HG03045 (cell line): ENCODE data around the gene FAM72A.
"Not testable (repeated sequence)": the region's sequence is repeated elsewhere in the genome, so short reads cannot be mapped to it uniquely, and the experiment has no call there.

ENCODE experiments used
- ATAC-seq: cut with Tn5 transposase; IDR thresholded peaks from one replicate; pipeline ENCODE4 v1.9.1; 2021; ENCODE audit warnings: mild to moderate bottlenecking, moderate library complexity; ENCODE audit not compliant: unreplicated experiment

FAM72A gene

DNA sequence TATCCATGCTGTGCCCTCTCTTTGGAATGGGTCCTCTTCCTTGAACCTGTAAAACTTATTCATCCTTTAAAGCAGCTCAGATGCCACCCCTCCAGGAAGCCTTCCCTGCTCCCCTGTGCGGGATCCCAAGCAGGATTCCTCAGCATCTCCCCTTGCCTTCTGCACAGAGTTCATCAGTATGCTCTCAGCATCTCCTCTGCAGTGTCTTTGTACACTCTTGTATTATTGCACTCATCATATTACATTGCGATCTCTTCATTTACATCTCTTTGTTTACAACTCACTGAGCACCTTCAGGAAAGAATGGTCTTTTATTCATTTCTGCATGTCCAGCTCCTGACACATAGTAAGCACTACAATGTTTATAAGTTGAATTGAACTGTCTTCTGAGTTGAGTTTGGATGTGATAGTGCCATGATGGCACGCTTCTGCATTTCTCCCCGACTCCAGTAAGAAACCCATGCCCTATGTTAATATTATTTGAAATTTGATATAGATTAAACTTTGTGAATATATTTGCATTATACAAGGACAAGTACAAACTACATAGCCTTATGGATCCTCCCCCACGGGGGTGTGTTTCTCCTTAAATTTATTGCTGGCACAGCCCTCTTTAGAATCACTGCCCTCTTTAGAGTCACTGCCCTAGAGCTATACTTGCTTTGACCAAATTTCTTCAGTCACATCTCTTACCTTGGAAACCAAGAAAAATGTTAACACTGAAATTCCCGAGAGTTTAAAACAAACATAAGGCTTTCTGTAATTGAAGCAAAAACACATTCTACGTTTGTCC lies 13.2 kb upstream of the FAM72A start:
- ATAC-seq: not testable (repeated sequence)

DNA sequence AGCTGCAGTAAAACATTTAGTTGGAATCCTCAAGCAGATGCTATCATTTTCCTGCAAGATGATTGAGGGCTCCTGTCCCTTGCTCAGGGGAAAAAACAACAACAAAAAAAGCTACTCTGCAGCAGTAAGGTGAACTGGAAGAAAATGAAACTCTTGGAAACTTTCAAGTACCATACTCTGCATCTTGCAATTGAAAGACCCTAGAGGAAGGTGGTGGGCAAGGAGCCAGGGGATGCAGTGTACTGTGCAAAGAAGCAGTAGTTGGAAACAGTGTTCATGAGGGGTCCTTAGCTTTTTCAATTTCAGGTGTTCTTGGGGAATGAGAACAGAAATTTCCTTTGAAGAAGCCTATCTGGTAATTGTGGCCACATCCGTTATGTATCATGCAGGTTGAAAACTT lies 8.2 kb upstream of the FAM72A start:
- ATAC-seq: not testable (repeated sequence)

DNA sequence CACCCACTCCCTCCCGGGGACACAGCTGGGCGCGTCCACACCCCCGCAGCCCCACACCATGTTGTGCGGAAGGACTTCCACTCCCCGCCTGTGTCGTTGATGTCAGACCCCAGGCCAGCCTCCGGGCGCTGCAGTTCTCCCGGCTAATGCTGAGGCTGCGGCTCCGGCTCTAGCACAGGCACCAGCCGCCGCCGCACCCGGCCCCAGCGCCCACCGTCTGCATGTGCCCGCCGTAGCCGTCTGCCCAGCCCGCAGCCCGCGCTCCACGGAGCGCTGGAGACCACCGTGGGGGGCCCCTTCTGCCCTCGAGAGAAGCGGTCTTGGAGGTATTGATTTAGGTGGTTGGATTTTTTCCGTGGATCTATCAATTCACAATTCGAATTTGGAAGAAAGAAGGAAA lies 2.9 kb upstream of the FAM72A start:
- ATAC-seq: not testable (repeated sequence)

DNA sequence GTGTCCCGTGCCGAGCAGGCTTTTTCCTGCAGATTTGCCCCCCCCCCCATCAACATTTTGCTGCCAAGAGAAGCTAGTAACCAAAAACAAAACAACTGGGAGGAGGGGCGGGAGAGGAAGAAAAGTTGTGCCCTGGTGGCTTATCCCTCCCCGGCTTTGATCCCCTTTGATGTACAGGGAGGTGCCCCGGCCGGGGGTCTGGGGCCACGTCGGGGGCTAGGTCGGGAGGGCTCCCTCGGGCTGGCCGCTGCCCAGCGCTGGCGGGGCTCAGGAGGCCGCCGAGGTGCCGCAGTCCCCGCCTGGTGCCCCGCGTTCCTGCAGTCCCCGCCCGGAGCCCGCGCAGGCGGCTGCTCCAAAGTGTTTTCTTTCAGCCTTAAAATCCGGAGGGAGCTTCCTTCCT lies 2.2 kb upstream of the FAM72A start:
- not testable (repeated sequence) for ATAC-seq

DNA sequence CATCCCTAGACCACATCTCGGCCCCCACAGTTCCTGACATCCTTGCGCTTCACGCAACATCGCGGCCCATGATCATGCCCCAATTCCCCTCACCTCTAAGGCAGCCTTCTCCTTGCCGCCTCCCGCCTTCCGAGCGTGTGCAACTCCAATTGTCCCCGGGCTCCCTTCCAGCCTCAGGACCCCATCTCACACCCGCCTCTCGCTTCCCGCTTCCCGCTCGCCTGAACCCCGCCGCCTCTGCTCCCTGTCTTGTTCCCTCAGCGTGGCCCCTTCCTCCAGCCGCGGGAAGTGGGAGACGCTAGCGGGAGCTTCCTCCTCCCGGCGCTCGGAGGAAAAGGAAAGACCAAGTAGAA lies 1.5 kb upstream of the FAM72A start:
- ATAC-seq: not testable (repeated sequence)

DNA sequence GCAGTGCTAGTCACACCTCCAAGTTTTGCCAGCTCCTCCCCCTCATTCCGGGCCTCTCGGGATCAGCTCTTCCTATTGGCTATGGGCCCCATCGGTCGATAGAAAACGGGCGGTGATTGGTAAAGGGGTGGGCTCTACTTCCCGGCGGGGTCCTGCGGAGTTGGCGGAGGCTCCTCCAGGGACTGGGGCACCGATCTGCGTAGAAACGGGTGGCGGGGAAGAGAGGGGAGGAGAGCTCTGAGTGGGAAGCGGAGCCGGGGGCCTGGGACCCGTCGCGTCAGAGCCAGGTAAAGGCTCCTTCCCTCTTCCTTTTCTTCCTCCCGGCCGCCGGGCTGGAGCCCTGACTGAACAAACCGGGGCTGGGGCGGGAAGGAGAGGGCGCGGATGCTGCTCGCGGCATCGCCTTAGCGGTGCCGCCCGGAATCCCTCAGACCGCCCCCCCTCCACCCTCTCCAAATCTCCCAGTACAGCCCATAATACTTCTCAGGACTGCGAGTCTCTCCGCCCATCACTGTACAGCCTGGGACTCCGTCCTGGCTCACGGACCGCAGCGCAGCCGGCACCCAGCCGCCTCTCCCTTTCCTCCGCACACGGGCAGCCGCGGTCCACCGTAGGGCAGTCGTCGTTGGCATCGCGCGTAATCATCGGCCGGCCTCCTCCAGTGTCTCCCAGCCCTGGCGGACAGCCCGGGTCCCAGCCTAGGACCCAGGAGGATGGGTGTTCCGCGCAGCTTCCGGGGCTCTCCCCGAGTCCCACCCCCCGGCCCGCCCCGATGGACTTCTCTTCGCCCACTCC lies 922 bp upstream of the FAM72A start, which contains the start of gene SRGAP2:
Gene SRGAP2 (plus strand): TSS at position 178 of the 795 bp plus-strand sequence. CDS start 2,430 bp downstream, outside the sequence.
- peak; percentile 7 for ATAC-seq

DNA sequence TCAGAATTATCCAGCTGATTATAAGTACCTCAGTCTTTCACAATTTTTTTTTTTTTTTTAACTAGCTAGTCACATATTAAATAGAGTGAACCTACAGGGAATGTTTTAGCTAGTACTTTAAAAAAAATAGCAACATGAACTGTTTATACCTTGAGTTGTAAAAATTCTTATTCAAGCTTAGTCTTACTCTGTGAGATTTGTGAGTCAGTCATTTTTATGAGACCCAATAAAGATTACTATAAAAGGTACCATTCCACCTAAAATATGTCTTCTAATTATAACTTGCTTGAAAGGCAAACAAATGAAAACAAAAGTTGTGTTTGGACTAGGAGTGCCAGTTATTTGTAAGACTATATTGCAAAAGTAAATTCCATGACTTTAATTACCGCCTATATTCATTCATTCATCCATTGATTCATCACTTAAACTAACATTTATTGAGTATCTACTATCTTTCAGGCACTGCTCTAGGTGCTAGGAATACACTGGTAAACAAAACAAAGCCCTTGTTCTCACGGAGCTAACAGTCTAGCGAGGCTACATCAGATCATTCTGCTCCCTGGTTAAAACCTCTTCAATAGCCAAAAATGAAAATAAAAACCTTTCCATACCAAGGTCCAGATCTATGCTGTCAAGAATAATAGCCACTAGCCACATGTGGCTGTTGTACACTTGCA lies 5.8 kb downstream of the FAM72A start:
- not testable (repeated sequence) for ATAC-seq

DNA sequence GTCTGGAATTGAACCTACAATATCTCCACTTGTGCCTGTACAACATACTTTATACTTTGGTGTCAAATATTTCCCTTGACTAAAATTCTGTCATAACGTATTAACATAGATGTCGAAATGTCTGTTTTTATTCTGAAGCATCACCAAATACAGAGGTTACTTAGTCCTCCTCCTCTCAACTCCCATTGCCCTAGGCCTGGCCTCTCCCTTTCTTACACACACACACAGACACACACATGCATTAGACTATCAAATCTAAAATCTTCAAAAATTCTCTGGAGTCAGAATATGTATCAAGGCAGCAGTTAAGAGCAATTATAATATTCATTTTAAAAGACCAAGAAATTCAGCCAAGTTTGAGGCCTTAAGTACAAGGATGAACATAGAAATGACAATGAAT lies 7.5 kb downstream of the FAM72A start:
- not testable (repeated sequence) for ATAC-seq

DNA sequence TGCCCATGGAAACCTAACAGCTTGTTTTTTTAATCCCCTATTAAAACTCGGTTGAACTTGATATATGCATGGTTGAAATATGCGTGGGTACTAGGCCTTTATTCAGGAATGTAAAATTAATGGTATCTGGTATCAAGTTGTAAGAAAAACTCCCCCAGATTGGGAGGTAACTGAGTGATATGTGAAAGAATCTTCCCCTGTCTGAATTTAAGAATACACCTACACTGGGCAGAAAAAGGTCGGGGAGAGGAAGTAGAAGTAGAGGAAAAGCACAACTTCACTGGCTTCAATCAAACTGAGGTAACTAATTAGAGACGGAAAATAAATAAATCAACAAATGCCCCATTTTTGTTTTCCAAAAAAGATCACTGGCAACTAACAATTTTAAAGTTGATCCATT lies 15.8 kb downstream of the FAM72A start:
- not testable (repeated sequence) for ATAC-seq

DNA sequence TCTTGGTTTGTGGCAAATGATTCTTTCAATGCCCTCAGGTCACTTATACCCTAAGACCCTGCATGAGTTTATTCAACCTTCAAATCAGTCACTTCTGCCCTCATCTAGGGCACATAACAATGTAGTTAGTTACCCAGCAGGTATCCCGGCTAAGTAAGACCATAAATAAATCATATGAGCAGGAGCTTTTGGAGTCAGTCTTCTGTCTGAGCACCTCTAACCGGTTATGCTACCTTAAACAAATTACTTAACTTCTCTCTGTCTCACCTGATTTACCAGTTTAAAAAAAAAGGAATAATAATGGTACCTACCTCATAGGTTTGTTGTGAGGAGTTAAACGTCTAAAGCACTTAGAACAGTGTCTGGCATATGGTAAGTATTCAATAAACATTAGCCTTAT lies 16.9 kb downstream of the FAM72A start:
- not testable (repeated sequence) for ATAC-seq

DNA sequence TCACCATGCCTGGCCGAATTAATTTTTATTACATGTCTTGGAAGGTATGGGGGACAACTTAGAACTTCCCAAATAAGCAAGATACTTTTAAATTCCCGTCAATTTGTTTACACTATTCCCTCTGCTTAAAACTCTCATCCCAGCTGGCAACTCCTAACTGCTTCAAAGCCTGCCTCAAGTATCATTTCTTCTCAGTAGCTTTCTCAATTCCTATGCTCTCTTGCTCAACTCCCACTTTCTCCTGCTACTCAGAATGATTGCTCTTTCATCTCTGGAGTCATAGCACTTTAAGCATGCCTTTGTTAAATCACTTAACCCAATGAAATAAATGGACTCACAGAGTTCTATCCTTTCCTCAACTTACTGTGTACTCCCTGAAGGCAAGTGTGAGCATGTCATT lies 18.9 kb downstream of the FAM72A start:
- ATAC-seq: not testable (repeated sequence)

DNA sequence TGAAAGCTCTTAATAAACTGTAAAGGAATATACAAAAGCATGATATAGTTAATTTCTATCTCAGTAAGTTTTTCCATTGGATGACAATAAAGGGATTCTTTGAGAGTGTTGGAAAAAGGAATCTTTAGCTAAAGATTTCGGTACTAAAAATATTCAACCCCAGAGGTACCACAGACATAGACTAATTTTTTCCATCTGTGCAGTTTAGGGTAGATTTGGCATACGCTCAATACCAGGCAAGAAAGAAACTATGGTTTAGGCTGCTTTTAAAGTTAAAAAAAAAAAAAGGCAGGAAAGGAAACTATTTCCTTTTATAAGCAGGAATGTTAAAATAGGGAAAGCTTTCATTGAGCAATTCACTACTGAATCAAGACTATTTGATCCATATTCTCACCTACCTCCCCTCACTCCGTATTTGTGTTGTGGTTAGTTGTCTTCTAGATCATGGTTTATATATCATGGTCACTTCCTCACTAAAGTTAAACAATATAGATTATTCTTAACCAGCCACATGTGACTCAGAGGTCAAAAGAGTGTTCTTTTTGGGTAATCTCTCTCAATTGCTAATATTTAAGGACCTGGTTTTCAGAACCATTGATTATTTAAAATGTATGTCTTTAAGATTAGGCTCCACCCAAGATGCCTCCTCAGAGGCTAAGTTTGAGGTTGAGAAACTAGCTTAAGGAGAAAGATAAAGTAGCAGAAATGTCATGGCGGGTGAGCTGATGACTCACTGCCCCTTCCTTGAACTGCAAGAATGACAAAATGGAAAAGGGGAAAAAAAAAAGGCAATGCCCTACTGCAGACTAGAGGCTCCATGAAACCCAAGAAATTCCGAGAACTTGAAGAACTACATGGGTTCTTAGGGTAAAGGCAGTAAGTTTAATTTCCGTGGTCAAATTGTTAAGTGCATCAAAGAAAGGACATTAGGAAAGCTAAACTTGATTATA lies 20.0 kb downstream of the FAM72A start:
- not testable (repeated sequence) for ATAC-seq

DNA sequence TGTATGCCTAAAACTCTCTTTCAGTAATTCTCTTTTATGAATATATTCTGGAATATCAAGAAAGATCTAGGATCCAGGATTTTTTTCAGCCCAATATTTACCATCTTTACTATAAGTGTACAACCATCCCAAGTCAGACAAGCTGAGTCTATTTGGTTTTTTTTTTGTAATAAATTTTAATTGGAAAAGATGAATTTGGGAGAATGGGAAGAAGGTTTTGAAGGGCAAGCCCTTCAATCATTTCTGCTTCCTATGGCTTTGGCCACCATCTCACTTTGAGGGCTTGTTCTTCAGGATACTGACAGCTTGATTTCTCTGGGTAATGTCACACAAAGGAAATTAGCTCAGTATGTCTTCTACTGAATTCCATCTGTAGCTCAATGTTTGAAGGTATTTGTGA lies 23.0 kb downstream of the FAM72A start:
- ATAC-seq: not testable (repeated sequence)

DNA sequence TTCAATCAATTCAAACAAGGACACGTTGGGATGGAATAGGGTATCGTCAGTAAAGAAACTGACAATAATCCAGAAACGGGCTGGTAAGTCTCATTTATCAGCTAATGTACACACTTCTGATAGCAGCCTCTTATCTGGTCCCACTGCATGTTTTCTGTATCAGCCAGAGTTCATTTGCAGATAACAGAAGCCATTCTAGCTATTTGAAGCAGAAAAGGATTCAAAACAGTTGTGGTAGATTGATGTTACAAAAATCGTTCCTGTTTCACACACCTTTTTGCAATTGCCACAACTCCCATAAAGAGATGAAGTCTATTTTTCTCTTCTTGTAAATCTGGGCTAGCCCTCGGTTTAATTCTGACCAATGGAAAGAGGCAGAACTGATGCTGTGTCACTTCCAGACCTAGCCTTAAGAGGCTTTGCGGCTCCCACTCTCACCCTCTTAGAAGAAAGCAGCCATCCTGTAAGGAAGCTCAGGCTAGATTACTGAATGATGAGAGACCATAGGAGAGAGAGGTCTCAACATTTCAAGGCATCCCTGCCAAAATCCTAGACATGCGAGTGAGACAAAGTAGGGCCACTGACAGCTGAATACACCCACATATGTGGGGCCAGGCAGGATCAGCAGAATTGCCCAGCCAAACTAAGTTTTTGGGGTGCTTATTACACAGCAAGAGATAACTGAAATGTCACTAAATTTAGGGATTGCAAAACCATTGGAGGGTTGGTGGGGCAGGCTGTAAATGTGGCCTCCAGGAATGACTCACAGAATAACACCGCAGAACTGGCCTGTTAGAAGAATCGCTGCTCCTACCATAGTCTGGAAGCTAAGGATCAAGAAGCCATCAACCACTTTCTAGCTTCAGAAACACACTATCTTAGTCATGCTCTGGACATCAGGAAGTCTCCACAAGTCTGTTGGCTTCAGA lies 24.3 kb downstream of the FAM72A start:
- ATAC-seq: not testable (repeated sequence)

DNA sequence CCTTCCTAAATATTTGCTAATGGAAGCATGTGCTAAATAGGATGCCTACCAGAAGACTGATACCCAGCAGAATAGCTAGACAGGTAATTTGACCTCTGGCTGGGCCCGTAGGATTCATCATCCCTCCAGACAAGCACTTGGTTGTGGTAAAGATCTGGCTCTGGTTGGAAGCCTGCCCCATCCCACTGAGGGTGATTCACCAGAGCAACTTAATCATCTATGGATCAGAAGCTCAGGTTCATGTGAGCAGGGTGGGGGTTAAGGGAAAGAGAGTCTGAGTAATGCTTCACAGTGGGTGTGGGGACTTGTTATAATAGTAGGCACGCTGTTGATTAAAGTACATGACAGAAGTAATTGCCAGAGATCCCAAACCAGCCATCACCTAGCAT lies 26.5 kb downstream of the FAM72A start:
- ATAC-seq: not testable (repeated sequence)

DNA sequence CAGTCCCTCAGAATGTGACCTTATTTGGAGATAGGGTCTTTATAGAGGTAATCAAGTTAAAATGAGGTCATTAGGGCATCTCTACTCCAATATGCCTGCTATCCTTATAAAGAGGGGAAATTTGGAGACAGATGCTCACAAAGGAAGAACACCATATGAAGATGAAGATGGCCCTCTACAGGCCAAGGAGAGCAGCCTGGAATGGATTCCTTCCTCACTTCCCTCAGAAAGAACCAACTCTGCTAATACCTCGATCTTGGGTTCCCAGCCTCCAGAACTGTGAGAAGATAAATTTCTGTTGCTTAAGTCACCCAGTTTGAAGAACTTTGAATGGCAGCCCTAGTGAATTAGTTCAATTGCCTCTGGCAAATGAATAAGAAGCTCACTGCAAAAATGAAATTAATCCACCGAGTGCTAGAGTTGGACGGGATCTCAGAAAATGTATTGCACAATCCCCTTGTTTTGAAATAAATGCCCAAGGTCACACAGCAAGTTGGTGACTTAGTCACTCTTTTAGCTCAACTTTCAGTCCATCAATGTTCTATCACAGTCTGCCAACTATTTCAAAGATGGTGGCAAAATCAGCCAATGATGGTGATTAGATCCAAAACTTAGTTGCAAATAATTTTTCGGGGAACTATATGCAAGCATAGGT lies 27.1 kb downstream of the FAM72A start:
- ATAC-seq: not testable (repeated sequence)

DNA sequence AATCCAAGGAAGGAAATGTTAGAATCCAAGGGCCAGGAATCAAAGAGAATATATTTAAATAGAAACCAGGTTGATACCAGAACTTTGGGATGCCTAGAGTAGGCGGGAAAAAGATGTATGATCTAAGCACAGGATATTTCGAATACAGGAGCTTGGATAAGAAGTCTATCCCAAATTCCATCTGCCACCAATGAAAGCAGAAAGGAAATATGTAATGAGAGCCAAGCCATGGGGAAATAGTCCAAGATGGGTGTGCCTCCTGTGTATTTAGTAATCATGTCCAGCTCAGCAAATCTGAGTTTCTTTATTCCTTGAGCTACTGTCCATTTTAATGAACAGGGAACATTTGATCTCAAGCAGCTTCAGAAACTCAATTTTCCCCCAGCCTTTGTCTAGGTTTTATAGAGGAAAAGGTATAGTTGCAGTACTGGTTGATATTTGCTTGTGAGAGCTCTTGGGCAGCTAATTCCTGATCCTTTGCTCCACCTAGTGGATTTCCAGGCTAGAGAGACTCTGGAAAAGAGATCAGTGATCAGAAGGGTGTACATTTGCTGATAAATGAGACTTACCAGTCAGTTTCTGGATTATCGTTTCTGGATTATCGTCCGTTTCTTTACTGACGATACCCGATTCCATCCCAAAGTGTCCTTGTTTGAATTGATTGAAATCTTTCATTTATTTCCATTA lies 28.3 kb downstream of the FAM72A start:
- not testable (repeated sequence) for ATAC-seq

DNA sequence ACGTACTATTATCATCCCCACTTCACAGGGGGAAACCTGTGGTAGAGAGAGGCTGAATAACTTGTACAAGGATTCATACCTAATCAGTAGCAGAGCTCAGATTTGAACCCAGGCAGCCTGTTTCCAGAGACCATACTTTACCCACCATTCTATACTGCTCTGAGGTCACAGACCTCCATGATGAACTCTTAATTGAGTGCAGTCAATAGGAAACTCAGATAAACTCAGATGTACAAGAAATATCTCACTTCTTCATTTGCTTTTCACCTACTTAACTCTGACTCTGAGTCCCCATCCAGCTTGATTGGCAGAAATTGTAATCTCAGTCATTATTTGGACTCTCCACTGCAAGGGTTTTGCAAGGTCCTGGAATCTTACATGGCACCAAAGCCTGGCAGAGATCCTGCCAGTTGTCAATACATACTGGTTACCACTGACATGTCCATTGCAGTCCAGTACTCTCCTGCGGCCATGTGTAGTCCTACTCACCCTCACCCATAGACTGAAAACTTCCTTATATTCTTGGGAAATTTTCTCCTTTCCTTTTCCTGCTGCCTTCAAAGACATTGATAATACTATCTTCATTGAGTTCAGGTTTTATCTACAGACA lies 29.4 kb downstream of the FAM72A start:
- ATAC-seq: not testable (repeated sequence)
